Measurements from ENCODE around the gene SLC16A12. TPM values are rescaled to one million over a fixed set of nuclear protein-coding genes. Genes with fewer than 3 reads are reported as not detected.

The SLC16A12 gene
- total and polyA plus RNA-seq, 2 experiments from 2014 or later, result 5.7 to 5.9 TPM

DNA sequence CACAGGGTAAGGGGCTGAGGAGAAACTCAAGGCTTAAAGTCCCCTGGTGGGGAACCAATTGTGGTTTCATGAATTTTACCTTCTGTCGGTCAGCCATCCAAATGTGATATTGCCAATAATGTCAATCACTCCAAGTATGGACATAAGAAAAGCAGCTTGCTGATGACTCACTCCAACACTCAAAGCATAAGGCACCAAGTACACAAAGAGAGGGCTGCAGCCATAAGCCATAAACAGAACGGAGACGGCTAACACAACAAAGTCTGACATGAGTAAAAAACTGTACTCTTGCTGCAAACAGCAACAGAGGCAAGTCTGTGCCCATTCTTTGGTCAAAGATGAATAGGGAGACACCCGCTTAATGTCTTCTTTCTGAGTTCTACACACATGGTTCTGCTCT lies 96.9 kb downstream of the SLC16A12 start:
- H3K4me1 ChIP-seq (ENCODE audit: insufficient read depth), result no peaks in the 10 kb centered on the region
- no peak overlapping the region for H2AFZ ChIP-seq
- H3K4me2 ChIP-seq, result no peak overlapping the region
- no peak overlapping the region for H3K4me3 ChIP-seq
- no peaks in the 10 kb centered on the region for H3K9me2 ChIP-seq (replicated peaks; ENCODE audit: insufficient read depth)
- no peak for DNase-seq (ENCODE audit: low spot score)
- no peaks in the 10 kb centered on the region for H3K79me2 ChIP-seq
- H3K9me3 ChIP-seq (ENCODE audit: low read depth), result no peaks in the 10 kb centered on the region
- no peaks in the 10 kb centered on the region for H4K20me1 ChIP-seq (ENCODE audit: insufficient read depth, poor library complexity, severe bottlenecking)
- no peaks in the 10 kb centered on the region for H3K36me3 ChIP-seq (replicated peaks; ENCODE audit: insufficient read depth, low read depth)
- no peaks in the 10 kb centered on the region for H3K27me3 ChIP-seq
- H3K27ac ChIP-seq, result no peak overlapping the region
- WGBS (ENCODE audit: low lambda C conversion rate, missing lambda C conversion rate), result 82% methylated on average over 4 of the region's 4 CpGs
- TF ChIP-seq, protein P1, sequence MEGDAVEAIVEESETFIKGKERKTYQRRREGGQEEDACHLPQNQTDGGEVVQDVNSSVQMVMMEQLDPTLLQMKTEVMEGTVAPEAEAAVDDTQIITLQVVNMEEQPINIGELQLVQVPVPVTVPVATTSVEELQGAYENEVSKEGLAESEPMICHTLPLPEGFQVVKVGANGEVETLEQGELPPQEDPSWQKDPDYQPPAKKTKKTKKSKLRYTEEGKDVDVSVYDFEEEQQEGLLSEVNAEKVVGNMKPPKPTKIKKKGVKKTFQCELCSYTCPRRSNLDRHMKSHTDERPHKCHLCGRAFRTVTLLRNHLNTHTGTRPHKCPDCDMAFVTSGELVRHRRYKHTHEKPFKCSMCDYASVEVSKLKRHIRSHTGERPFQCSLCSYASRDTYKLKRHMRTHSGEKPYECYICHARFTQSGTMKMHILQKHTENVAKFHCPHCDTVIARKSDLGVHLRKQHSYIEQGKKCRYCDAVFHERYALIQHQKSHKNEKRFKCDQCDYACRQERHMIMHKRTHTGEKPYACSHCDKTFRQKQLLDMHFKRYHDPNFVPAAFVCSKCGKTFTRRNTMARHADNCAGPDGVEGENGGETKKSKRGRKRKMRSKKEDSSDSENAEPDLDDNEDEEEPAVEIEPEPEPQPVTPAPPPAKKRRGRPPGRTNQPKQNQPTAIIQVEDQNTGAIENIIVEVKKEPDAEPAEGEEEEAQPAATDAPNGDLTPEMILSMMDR (IDR thresholded peaks at IDR 0.05; ENCODE audit: poor library complexity), result no peak
- TF ChIP-seq EZH2phosphoT487 (IDR thresholded peaks at IDR 0.05; ENCODE audit: low read depth, severe bottlenecking, unreplicated experiment), result no peak
- no peak for TF ChIP-seq EZH2 (IDR thresholded peaks at IDR 0.05; ENCODE audit: borderline replicate concordance)

DNA sequence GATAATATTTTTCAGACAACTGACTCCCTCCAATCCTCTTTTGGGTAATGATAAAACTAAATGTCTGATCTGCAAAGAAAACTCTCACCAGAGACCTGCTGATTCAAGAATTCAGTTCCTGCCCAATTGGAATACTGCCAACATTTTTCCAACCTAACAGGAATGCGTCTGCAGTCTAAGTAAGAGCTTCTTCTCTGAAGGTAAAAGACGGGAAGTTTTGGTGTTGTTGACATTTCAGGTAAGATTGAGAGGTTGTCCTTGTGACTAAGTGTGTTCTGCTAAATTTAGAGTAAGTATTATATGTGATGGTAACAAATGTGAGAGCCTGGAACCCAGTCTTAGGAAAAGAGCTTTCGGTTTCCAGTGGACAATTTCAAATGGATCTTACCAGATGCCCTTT lies 103.4 kb downstream of the SLC16A12 start:
- no peak overlapping the region for H3K4me2 ChIP-seq
- H3K9me3 ChIP-seq (ENCODE audit: low read depth), result no peaks in the 10 kb centered on the region
- H3K36me3 ChIP-seq (replicated peaks; ENCODE audit: insufficient read depth, low read depth), result no peaks in the 10 kb centered on the region
- H3K79me2 ChIP-seq, result no peaks in the 10 kb centered on the region
- peak; percentile 50 for DNase-seq (ENCODE audit: low spot score)
- no peaks in the 10 kb centered on the region for H3K4me1 ChIP-seq (ENCODE audit: insufficient read depth)
- TF ChIP-seq, protein P1 (IDR thresholded peaks at IDR 0.05; ENCODE audit: poor library complexity), result no peak
- TF ChIP-seq EZH2 (IDR thresholded peaks at IDR 0.05; ENCODE audit: borderline replicate concordance), result no peak
- no peak for TF ChIP-seq EZH2phosphoT487 (IDR thresholded peaks at IDR 0.05; ENCODE audit: low read depth, severe bottlenecking, unreplicated experiment)
- no peak overlapping the region for H3K27ac ChIP-seq
- 57% methylated on average over 3 of the region's 3 CpGs for WGBS (ENCODE audit: low lambda C conversion rate, missing lambda C conversion rate)
- H3K9me2 ChIP-seq (replicated peaks; ENCODE audit: insufficient read depth), result no peaks in the 10 kb centered on the region
- H2AFZ ChIP-seq, result no peak overlapping the region
- H4K20me1 ChIP-seq (ENCODE audit: insufficient read depth, poor library complexity, severe bottlenecking), result no peaks in the 10 kb centered on the region
- H3K4me3 ChIP-seq, result no peak overlapping the region
- H3K27me3 ChIP-seq, result no peaks in the 10 kb centered on the region

DNA sequence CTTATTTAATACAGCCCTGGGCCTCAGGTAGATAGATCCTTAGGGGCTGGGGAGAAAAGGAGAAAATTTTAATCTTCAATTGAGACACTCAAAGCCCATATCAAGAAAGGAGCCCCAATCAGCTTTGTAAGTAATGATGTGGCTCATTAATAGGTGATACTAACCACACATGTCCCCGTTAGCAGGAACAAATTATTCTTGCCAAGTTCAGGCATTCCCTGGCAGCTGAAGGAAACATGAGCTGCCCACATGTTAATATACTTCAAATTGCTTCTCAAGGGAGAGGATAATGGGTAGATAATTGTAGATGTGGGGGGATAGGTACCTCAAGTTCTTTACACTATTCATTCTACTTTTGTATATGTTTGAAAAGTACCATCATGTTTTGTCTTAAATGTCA lies 106.5 kb downstream of the SLC16A12 start:
- Histone ChIP-seq H3K27ac (no peak overlapping the region), H3K4me1 (ENCODE audit: insufficient read depth) (peaks cover 10% of the 10 kb centered on the region), H3K9me3 (ENCODE audit: low read depth) (no peaks in the 10 kb centered on the region), H3K9me2 (replicated peaks; ENCODE audit: insufficient read depth) (no peaks in the 10 kb centered on the region), H2AFZ (no peak overlapping the region), H3K4me2 (no peak overlapping the region), H3K36me3 (replicated peaks; ENCODE audit: insufficient read depth, low read depth) (no peaks in the 10 kb centered on the region), H4K20me1 (ENCODE audit: insufficient read depth, poor library complexity, severe bottlenecking) (no peaks in the 10 kb centered on the region), H3K79me2 (no peaks in the 10 kb centered on the region), H3K4me3 (no peak overlapping the region), H3K27me3 (no peaks in the 10 kb centered on the region)
- TF ChIP-seq EZH2 (IDR thresholded peaks at IDR 0.05; ENCODE audit: borderline replicate concordance) (no peak), EZH2phosphoT487 (IDR thresholded peaks at IDR 0.05; ENCODE audit: low read depth, severe bottlenecking, unreplicated experiment) (no peak)
- TF ChIP-seq, protein P1 (IDR thresholded peaks at IDR 0.05; ENCODE audit: poor library complexity), result no peak
- DNase-seq (ENCODE audit: low spot score), result no peak
- WGBS (ENCODE audit: low lambda C conversion rate, missing lambda C conversion rate), result 86% methylated on average over 1 of the region's 1 CpG

GRCh38 chr10:89427629-89428028 lies 107.8 kb downstream of the SLC16A12 start:
- DNase-seq (ENCODE audit: low spot score), result no peak
- WGBS (ENCODE audit: low lambda C conversion rate, missing lambda C conversion rate), result 92% methylated on average over 4 of the region's 4 CpGs
- Histone ChIP-seq H3K4me2 (no peak overlapping the region), H3K79me2 (no peaks in the 10 kb centered on the region), H3K4me1 (ENCODE audit: insufficient read depth) (peaks cover 10% of the 10 kb centered on the region), H3K9me3 (ENCODE audit: low read depth) (no peaks in the 10 kb centered on the region), H2AFZ (no peak overlapping the region), H4K20me1 (ENCODE audit: insufficient read depth, poor library complexity, severe bottlenecking) (no peaks in the 10 kb centered on the region), H3K4me3 (no peak overlapping the region), H3K36me3 (replicated peaks; ENCODE audit: insufficient read depth, low read depth) (no peaks in the 10 kb centered on the region), H3K27ac (no peak overlapping the region), H3K9me2 (replicated peaks; ENCODE audit: insufficient read depth) (no peaks in the 10 kb centered on the region), H3K27me3 (no peaks in the 10 kb centered on the region)
- TF ChIP-seq EZH2phosphoT487 (IDR thresholded peaks at IDR 0.05; ENCODE audit: low read depth, severe bottlenecking, unreplicated experiment) (no peak), EZH2 (IDR thresholded peaks at IDR 0.05; ENCODE audit: borderline replicate concordance) (no peak)
- TF ChIP-seq, protein P1 (IDR thresholded peaks at IDR 0.05; ENCODE audit: poor library complexity), result no peak

Measured in hepatocyte (in vitro differentiated cells).